CD4-positive, alpha-beta T cell (primary cell): Measurements from ENCODE around the gene HDAC4. TPM values are rescaled to one million over a fixed set of nuclear protein-coding genes. Genes with fewer than 3 reads are reported as not detected.

Source experiments
- ATAC-seq: fragments of 200-7000 bp; cut with Tn5 transposase; one replicate; pipeline ENCODE4 v1.10.0; 2022; ENCODE audit warnings: mild to moderate bottlenecking; ENCODE audit not compliant: poor library complexity
- CTCF ChIA-PET: fragments of 350-600 bp; sonication (Branson Sonifier 250); formaldehyde crosslinking; loops from one replicate; lab custom pipeline; 2021; ENCODE audit warnings: antibody characterized with exemption, inconsistent platforms; lab: Charles Lee
- POLR2A ChIA-PET: fragments of 350-600 bp; sonication (Branson Sonifier 250); formaldehyde crosslinking; loops from one replicate; lab custom pipeline; 2021; ENCODE audit warnings: antibody characterized with exemption, inconsistent platforms; lab: Charles Lee
- DNase-seq, 14 experiments: peaks; one replicate each; pipeline ENCODE4 v3.0.0-alpha.2; 2013 to 2020; ENCODE audit warnings: mixed read lengths in 2 of 14
- H3K27ac ChIP-seq, 2 donors: one replicate each; pipeline versions ENCODE4 v1.5.1 to v1.7.0; 2013; ENCODE audit warnings: low read length in 2 of 2, low read depth in 1 of 2, mild to moderate bottlenecking in 1 of 2
- H3K27me3 ChIP-seq, 2 experiments: 1 replicate in 1 of 2; 2 replicates in 1 of 2; pipeline versions ENCODE4 v1.6.1 to v1.7.0; 2013; ENCODE audit warnings: low read length in 2 of 2, control low read depth in 1 of 2, mild to moderate bottlenecking in 1 of 2, moderate library complexity in 1 of 2; ENCODE audit not compliant: insufficient read depth in 2 of 2, control insufficient read depth in 1 of 2
- H3K36me3 ChIP-seq: one replicate; pipeline ENCODE4 v1.6.1; 2013; ENCODE audit warnings: low read length, control low read depth; ENCODE audit not compliant: insufficient read depth
- H3K4me1 ChIP-seq: one replicate; pipeline ENCODE4 v1.6.1; 2013; ENCODE audit warnings: low read length, control low read depth; ENCODE audit not compliant: insufficient read depth
- H3K4me3 ChIP-seq: one replicate; pipeline ENCODE4 v1.5.1; 2013; ENCODE audit warnings: mild to moderate bottlenecking, low read length, moderate library complexity
- H3K9me3 ChIP-seq, 2 experiments: 1 replicate in 1 of 2; 2 replicates in 1 of 2; pipeline versions ENCODE4 v1.6.1 to v1.7.0; 2013; ENCODE audit warnings: low read length in 2 of 2, mild to moderate bottlenecking in 2 of 2, control low read depth in 1 of 2, moderate library complexity in 1 of 2; ENCODE audit not compliant: control insufficient read depth in 1 of 2, insufficient read depth in 1 of 2
- H3K27ac Mint-ChIP-seq: one replicate; pipeline ENCODE4 v1.8.0; 2020; ENCODE audit warnings: mixed read lengths
- H3K27me3 Mint-ChIP-seq: one replicate; pipeline ENCODE4 v1.8.0; 2021; ENCODE audit warnings: mixed read lengths
- H3K36me3 Mint-ChIP-seq: one replicate; pipeline ENCODE4 v1.8.0; 2021; ENCODE audit warnings: low read depth, mixed read lengths
- H3K4me1 Mint-ChIP-seq: one replicate; pipeline ENCODE4 v1.8.0; 2021; ENCODE audit warnings: low read depth, mixed read lengths
- H3K4me3 Mint-ChIP-seq: one replicate; pipeline ENCODE4 v1.8.0; 2020; ENCODE audit warnings: mild to moderate bottlenecking, mixed read lengths
- H3K9me3 Mint-ChIP-seq: one replicate; pipeline ENCODE4 v1.8.0; 2020; ENCODE audit warnings: mixed read lengths
- intact Hi-C, 2 experiments: fragments of 100-400 bp; cut with DNase I in 1 of 2; cut with micrococcal nuclease in 1 of 2; formaldehyde crosslinking; loops; one replicate each; pipeline versions ENCODE4 v1.15.1 to v1.9.0; 2023 to 2025; cut with DNase I, micrococcal nuclease
- total RNA-seq, 174 experiments: library from RNA in 2 of 174; stranded (reverse) in 2 of 174; gene quantifications; one replicate each; pipeline ENCODE4 v1.2.3 and lab custom pipeline; 2021 to 2026
- TF ChIP-seq, protein P1 (sequence below): fragments of 200-600 bp; IDR thresholded peaks from one replicate; pipeline ENCODE4 v1.8.0; 2022; ENCODE audit warnings: antibody characterized with exemption, mild to moderate bottlenecking

The HDAC4 gene
- total RNA-seq, 2 experiments from 2014 or later, result 45.3 to 49.2 TPM

DNA sequence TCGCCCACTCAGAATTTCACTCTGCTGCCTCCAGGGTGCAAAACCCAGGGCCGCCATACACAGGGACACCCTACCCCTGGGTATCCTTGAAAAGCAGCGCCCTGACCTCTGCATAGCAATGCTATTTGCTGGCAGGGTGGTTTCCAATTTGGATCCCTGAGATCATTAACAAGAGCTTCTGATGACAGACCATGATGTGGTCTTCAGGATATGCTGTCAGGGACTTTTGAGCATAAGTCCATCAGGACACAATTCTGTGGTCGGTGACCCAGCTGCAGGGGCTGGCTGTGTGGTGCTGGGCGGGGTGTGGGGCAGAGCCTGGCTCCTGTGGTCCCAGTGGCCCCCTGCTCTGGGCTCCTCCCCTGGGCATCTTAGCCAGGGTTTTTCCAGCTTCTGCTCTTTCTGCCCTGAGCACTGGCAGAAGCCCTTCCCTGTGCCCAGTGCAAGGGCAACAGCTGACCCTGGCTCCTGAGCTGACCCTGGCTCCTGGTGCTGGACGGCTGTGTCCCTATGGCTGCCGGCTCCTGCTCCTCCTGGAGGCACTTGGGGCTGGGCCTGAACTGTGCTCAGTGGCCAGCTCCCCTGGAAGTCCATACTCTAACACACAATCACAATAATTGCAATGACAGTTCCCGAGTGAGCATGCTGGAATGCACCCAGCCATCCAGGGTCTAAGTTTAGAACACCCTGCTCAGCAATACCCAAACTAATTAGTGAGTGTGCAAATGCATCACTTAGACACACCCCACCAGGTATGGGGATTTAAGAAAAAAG, 271.5 kb downstream of the HDAC4 start:
- peaks cover 89% of the 10 kb centered on the region for H3K36me3 Mint-ChIP-seq
- no peaks in the 10 kb centered on the region for H3K27me3 Mint-ChIP-seq
- ATAC-seq (no peak), DNase-seq (no peak)
- H3K4me1 Mint-ChIP-seq, result no peaks in the 10 kb centered on the region
- H3K9me3 Mint-ChIP-seq, result no peaks in the 10 kb centered on the region
- intact Hi-C loops, result no loop called here
- H3K4me3 Mint-ChIP-seq, result no peak overlapping the region
- TF ChIP-seq, protein P1, sequence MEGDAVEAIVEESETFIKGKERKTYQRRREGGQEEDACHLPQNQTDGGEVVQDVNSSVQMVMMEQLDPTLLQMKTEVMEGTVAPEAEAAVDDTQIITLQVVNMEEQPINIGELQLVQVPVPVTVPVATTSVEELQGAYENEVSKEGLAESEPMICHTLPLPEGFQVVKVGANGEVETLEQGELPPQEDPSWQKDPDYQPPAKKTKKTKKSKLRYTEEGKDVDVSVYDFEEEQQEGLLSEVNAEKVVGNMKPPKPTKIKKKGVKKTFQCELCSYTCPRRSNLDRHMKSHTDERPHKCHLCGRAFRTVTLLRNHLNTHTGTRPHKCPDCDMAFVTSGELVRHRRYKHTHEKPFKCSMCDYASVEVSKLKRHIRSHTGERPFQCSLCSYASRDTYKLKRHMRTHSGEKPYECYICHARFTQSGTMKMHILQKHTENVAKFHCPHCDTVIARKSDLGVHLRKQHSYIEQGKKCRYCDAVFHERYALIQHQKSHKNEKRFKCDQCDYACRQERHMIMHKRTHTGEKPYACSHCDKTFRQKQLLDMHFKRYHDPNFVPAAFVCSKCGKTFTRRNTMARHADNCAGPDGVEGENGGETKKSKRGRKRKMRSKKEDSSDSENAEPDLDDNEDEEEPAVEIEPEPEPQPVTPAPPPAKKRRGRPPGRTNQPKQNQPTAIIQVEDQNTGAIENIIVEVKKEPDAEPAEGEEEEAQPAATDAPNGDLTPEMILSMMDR, result no peak
- Histone ChIP-seq H3K27ac (no peak overlapping the region), H3K9me3 (peaks cover 0 to 10% of the 10 kb centered on the region in 2 experiments), H3K36me3 (peaks cover 94% of the 10 kb centered on the region), H3K4me1 (no peaks in the 10 kb centered on the region), H3K4me3 (no peak overlapping the region), H3K27me3 (no peaks in the 10 kb centered on the region)
- H3K27ac Mint-ChIP-seq, result no peak overlapping the region
- CTCF ChIA-PET, result no interaction called here
- POLR2A ChIA-PET, result no interaction called here

DNA sequence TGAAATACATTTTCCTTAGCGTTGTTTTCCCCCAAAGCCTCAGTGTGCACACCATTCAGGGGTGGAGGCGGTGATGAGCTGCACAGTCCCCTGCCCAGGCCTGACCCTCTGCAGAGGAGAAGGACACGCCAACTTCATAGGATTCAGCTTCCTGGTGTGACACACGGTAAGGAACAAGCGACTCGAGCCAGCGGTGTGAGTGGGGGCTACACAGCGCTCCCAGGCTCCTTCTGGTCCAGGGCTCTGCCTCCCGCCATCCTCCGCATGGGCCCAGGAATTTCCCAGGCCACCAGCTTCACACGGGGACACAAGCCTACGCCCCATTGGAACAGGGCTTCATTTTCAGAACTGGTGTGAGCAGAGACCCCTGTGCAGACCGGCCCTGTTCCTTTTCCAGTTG, 272.1 kb downstream of the HDAC4 start:
- CTCF ChIA-PET, result no interaction called here
- no peak overlapping the region for H3K4me3 ChIP-seq

DNA sequence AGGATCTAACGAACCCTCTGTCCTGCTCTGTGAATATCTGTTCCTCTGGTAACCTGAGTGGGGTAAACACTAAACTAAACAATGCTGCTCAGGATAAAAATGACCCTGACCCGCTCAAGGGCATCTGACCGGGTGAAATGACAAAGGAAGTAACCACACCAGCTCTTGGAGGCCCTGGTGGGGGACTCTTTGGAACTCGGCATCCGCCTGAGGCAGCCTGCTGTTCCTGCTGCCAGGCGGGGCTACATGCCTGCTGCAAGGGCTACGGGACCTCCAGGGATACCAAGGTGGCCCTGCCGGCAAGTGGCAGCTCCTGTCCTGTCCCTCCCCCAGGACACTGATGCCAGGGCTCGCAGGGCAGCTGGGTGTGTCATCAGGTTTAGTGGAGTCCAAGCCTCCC, 273.3 kb downstream of the HDAC4 start:
- ChIA-PET POLR2A (no interaction called here), CTCF (no interaction called here)
- Mint-ChIP-seq H3K27me3 (no peaks in the 10 kb centered on the region), H3K36me3 (peaks cover 87% of the 10 kb centered on the region), H3K4me1 (no peaks in the 10 kb centered on the region), H3K27ac (no peak overlapping the region), H3K9me3 (no peaks in the 10 kb centered on the region), H3K4me3 (no peak overlapping the region)
- H3K4me3 ChIP-seq, result no peak overlapping the region
- H3K36me3 ChIP-seq, result peaks cover 88% of the 10 kb centered on the region
- H3K4me1 ChIP-seq, result no peaks in the 10 kb centered on the region
- no peaks in the 10 kb centered on the region for H3K27me3 ChIP-seq
- DNase-seq (no peak), ATAC-seq (no peak)
- intact Hi-C loops, result no loop called here
- TF ChIP-seq, protein P1, result no peak
- H3K27ac ChIP-seq, result no peak overlapping the region
- H3K9me3 ChIP-seq, result peaks cover 0 to 12% of the 10 kb centered on the region in 2 experiments

More for the DNA sequence above, 272.1 kb downstream of the HDAC4 start:
- H3K27me3 ChIP-seq, result no peaks in the 10 kb centered on the region
- H3K36me3 ChIP-seq, result peaks cover 94% of the 10 kb centered on the region
- Mint-ChIP-seq H3K9me3 (no peaks in the 10 kb centered on the region), H3K27me3 (no peaks in the 10 kb centered on the region), H3K27ac (no peak overlapping the region), H3K4me1 (no peaks in the 10 kb centered on the region), H3K4me3 (no peak overlapping the region), H3K36me3 (peaks cover 89% of the 10 kb centered on the region)
- POLR2A ChIA-PET, result no interaction called here
- no peaks in the 10 kb centered on the region for H3K4me1 ChIP-seq
- ATAC-seq, result no peak
- TF ChIP-seq, protein P1, result no peak
- intact Hi-C loops, result no loop called here
- no peak overlapping the region for H3K27ac ChIP-seq
- no peak for DNase-seq
- peaks cover 0 to 12% of the 10 kb centered on the region in 2 experiments for H3K9me3 ChIP-seq
